SW 1271 (cell line): ENCODE results near the gene DCC.

Experiments used
- DNase-seq, 2 experiments: peaks; one replicate each; lab custom pipeline; 2025; lab: John Stamatoyannopoulos, UW

DCC gene

GRCh38 chr18:52427521-52428175 lies 87.7 kb downstream of the DCC start:
- DNase-seq = no peak

- DNase-seq = no peak
These were observed 91.7 kb downstream of the DCC start for GRCh38 chr18:52431683-52432082.

DNA sequence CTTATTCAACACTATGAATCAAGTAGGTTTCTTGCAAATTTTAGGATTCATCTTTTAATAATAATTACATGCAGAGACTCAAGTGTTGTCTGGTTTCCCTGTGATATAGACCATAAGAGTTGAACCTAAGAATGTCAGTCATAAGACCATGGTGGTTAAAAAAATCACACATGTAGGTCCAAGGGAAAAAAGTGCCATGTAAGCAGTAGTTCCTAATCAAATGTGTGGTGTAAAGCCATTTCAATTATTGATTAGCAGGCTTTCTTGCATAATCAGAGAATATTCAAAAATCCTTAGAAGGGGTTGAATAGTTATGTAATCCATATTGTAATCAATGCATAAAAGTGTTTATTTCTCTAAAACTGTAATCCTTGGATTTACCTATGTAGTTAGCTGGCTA lies 93.8 kb downstream of the DCC start:
- no peak for DNase-seq

GRCh38 chr18:52435301-52435700 lies 95.3 kb downstream of the DCC start:
- DNase-seq = no peak

- DNase-seq = no peak
These were observed 97.2 kb downstream of the DCC start for GRCh38 chr18:52437161-52437560.

DNA sequence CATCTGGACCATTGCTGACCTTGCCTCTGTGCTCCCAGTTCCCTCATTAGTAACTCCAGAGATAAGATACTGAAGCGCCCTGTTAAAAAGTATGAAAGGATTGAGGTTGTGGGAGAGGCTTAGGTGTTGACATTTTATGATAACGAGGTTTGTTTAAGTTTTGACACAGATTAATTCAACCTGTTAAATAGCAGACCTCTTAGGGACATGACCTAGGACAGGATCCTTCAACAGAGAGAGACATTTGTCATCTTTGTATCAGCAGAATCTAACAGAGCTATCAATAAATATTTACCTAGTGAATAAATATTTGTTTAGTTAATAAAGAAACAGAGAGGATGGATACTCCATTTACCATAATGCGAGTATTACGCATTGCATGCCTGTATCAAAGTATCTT lies 99.5 kb downstream of the DCC start:
- no peak for DNase-seq

DNA sequence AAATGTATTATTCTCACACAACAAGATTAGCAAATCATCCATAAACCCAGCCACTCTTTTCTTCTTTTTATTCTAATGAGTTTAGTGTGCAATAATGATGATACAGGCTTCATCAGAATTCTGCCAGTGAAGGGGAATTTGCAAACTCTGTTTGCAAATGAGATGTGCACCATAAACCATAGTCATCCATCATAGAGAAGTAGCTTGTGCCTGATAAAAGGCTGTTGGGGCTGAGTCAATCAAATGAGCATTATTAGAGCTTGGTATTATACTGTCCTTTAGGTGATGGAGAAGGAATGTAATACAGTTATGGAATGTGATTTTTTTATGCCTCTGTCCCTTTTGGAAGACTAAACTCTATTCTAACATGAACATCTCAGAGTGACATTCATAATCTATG lies 101.8 kb downstream of the DCC start:
- no peak for DNase-seq

DNA sequence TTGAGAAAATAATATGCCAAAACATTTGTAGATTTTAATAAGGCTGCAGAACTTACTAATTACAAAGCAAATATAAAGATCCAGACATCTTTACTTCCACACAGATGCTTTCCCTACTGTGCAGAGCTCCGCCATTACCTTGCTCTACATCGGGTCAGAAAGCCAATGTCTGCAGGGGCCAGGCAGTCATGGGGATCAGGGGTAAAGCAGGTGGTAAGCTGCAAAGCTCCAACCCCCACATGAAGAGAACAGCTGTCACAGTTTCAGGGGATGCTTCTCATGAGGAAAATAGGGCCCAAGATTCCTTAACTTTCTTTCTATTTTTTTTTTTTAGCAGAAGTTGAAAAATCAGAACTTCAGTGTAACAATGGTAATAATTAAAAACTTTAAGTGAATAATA lies 102.7 kb downstream of the DCC start:
- DNase-seq = no peak

GRCh38 chr18:52451256-52451655 lies 111.3 kb downstream of the DCC start:
- no peak for DNase-seq

DNA sequence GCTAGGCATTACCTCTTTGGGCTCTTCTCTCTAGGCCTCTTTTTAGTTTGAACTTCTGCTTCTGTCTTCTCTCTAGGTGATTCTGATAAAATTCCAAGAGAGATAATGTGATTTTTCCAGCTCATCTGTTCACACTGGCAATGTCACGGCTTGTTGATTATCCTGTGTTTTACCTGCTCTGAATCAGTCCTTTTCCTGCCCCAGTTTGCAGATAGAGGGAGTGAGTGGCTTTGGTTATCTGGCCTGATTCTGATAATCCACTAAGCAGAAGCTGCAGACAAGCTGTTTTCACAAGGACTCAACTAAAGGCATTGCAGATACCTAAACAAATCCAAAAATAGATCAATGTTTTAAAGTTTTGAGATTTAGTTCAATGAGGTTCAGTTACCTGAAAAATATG lies 111.9 kb downstream of the DCC start:
- DNase-seq = no peak

DNA sequence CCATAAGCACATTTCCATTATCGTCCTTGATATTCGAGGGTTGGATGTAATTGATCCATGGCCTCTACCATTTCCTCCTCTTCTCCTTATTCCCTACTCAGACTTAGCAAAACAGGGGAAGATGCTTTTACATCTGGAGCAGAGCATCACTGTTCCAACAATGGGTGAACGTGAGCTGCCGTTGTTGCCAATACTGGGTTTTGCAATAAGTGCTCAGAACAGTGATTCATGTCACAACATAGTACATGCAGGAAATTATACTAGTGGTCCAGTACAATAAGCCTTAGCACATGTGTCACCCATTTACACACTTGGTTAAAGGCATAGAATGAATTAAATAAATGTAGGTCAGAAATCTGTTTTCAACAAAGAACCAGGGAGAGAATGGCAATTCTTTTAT lies 112.4 kb downstream of the DCC start:
- DNase-seq = no peak

DNA sequence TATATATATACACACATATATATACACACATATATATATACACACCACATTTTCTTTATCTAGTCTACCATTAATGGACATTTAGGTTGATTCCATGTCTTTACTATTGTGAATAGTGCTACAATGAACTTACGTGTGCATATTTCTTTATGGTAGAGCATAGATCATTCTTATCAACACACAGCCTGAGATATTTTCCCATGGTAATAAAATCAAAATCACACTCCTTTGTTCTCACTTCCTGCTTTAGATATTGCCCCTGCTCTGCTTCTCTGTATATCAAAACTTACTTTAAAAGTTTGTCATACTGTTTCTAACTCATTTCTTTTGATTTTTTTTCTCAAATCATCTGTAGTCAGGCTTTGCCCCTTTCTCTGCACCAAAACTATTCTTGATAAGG lies 119.9 kb downstream of the DCC start:
- no peak for DNase-seq

DNA sequence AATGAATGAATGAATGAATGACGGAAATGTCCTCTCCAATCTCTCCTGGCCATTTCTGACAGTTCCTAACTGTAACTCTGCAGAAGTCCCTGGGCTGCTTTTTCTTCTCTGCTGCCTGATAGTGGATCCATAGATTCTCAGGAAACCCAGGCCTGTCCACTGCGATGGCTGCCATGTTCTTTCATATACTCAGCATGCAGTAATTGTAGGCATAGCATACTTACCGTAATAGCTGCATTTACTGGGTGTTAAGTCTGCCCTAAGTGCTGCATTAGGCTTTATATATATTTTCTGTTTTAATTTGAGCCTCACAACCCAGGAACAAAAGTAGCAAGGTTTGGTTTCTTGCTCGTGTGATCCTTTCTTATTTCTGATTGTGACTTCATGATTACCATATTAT lies 122.9 kb downstream of the DCC start:
- DNase-seq = no peak

GRCh38 chr18:52465391-52465790 lies 125.4 kb downstream of the DCC start:
- DNase-seq = no peak

GRCh38 chr18:52468496-52468895 lies 128.5 kb downstream of the DCC start:
- no peak for DNase-seq

DNA sequence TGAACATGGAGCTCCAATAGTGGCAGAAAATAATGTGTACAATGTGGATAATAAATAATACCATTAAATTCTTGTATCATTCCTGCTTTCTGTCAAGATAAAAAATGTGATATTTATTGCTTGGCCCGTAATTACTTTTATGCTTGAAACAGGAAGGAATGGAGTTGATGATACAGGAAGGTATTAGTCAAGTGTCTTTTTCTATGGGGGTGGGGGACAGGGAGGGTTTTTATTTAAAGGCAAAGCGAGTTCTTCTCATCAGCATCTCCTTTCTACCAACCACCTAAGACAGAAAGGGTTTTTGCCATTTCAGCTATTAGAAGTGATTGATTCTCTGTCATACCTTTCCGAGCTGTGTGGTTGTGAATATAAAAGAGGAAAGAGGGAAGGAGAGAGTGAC lies 135.3 kb downstream of the DCC start:
- DNase-seq = no peak

DNA sequence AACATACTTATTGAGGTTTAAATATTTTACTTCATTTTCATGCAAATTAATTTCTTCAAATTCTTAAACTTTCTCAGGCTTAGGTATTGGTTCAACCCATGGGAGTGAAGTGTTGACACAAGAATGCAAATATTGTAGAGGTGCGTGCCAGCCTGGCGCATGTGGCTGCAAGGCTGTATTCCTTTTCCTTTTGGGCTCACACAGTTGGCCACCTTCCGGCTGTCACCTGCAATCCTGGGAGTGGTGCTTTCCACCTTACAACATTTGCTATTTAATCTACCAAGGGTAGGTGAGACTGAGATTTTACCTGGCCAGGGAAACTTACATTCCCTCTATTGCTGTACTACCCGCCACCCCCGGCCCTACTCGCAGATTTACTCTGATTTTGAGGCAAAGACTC lies 141.1 kb downstream of the DCC start:
- no peak for DNase-seq

DNA sequence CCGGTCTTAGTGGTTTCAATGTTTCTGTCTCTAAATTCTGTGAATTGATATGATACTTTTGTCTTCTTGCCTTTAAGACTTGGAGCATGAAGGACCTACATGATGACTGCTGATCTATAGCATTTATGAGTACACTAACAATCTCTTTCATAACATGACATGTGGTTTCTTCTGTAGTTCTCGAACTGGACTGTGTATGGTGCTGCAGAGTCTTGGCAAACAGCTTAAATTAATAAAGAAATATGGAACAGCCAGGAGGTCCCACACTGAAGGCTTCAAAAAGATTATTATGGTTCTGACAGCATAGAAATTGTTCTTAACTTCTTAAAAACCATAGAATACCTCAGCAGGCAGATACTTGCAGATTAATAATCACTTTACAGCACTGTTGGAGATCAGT lies 145.0 kb downstream of the DCC start:
- no peak for DNase-seq

GRCh38 chr18:52486052-52486451 lies 146.1 kb downstream of the DCC start:
- DNase-seq = no peak

DNA sequence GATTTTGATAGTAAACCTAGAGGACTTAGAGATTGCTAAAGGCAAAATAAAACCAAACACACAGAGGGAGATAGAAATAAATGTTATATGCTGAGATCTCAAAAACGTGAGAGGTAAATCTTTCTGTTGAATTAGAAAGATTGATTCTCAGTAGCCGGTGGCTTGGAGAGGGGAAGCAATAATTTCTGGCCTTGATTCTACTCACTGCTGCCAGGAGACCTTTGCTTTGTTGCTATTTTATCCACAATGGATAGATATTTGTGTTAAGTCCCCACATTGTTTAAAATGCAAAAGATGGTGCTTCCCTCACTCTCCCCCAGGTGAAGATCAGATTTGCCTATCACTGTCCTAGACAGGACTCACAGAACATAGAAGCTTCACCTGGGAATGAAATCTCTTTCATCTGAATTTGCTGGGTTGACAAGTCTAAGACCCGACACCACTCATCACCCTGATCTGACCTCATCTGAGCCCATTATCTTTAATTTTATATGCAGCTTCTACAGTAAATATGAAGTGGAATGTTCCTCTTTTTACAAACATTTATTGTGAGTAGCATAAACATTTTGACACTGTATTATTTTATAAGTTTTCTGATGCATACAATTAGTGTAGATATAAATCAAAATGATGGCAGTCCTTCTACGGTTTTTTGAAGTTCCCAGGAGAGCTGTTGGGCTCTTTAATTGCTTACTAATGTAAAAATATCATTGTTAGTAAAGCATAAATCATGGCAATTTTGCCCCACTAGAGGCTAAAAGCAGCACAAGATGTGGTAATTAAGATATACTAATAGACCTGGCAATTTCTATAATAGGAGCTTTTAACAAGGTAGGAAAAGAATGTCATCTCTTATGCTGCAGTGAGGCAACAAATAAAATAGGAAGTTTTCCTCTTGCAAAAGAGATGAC lies 149.7 kb downstream of the DCC start:
- DNase-seq = no peak

GRCh38 chr18:52496426-52496825 lies 156.4 kb downstream of the DCC start:
- no peak for DNase-seq

DNA sequence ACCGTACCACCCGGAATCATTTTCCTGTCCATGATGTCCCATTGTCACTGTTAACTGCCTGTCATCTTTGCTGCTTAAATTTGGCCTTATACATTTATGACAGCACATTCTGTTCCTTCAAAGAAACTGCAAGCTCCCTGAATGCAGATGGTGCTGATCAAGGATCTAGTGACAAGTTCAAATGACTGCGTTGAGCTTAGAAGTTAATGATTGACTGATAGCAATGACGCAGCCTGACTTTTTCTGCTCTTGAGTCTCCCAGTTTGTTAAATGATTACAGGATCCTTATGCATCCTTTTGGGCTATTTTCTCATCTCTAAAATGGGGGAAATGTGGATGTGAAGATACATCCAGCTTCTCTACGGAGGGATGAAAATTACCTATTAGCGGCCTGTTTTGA lies 159.0 kb downstream of the DCC start:
- DNase-seq = no peak

DNA sequence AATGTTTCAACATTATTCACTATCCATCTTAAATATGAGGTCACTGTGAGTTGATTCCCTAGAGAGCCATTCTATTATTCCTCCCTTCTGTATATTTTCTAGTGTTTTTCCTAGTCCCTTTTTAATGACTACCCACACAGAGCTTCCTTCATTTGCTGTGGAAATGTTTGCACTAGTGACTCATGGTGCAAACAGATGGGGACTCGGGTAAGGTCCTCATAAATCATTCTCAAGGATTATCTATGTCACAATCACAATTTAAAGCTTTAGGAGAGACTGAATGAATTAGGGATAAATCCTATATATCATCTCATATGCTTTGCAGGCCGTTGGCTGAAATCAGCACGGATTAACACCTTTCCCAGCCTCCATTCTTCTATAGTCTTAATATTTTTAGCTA lies 159.6 kb downstream of the DCC start:
- DNase-seq = no peak

- DNase-seq = no peak
These were observed 164.6 kb downstream of the DCC start for GRCh38 chr18:52504589-52504988.
